Posterior vena cava (tissue), 2 donors: ENCODE data around the gene MRPL23. TPM values are rescaled to one million over a fixed set of nuclear protein-coding genes. Genes with fewer than 3 reads are reported as not detected.

ENCODE experiments used
- DNase-seq: peaks from one replicate; pipeline ENCODE4 v3.0.0-alpha.2; 2020; ENCODE audit warnings: low spot score
- intact Hi-C, 2 donors: fragments of 100-400 bp; cut with DNase I; formaldehyde crosslinking; loops; one replicate each; pipeline versions ENCODE4 v1.14.1 to v1.14.2; 2022 to 2023
- total RNA-seq, 2 donors: library from RNA; stranded (reverse); fragmentation: NEBNext Ultra II Directional; extraction: Animal tissue kit (Norgen Biotek cat#: 25700); gene quantifications; one replicate each; pipeline ENCODE4 v1.2.1, GENCODE V29; 2021
- donor health status: DM: yes; HTN: yes; CAD: no.
- donor health status: DM: yes; HTN: yes; CAD: no.

Gene MRPL23
- total RNA-seq, 2 donors from 2014 or later: 22.7 to 23.8 TPM

DNA sequence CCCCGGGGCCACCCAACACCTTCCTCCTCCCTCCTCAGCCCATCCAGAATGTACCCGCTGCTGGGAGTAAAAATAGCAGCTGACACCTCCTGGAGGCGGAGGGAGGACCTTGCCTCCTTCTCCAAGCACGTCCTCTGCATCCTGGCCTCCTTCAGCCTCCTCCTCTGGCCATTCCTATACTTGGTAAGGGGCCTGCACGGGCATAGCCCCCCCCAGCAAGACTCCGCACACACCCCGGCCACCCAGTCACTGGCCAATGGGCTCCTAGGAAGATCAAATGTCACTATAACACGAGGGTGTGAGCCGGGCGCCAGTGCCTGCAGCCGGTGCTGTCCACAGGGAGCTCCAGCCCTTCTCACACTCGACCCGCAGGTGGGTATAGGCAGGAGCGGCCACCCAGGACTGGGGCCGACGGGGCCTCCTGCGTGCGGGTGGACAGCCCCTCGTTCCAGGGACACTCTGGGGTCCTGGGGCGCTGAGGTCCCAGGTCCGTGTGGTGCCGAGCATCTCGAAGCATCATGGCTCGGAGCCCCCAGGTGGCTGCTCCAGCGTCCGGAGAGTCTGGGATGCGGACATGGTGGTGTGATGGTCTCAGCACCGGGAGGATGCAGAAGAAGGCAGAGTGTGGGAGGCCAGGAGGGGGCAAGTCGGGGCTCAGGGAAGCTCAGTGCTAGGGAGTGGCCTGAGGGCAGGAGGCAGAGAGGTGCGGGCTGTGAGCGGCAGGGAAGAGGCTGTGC lies 27.6 kb upstream of the MRPL23 start, which contains the start of gene TNNT3:
TNNT3 (plus strand) TSS at position 313 of the 737 bp plus-strand sequence. CDS start 3,172 bp downstream, outside the sequence.
- DNase-seq: peak; percentile 80
- intact Hi-C loops: loop anchor here in 1 of 2 donors (5.0 kb wide), 1 partner anchor 37 kb away; no protein-coding TSS in a partner anchor

DNA sequence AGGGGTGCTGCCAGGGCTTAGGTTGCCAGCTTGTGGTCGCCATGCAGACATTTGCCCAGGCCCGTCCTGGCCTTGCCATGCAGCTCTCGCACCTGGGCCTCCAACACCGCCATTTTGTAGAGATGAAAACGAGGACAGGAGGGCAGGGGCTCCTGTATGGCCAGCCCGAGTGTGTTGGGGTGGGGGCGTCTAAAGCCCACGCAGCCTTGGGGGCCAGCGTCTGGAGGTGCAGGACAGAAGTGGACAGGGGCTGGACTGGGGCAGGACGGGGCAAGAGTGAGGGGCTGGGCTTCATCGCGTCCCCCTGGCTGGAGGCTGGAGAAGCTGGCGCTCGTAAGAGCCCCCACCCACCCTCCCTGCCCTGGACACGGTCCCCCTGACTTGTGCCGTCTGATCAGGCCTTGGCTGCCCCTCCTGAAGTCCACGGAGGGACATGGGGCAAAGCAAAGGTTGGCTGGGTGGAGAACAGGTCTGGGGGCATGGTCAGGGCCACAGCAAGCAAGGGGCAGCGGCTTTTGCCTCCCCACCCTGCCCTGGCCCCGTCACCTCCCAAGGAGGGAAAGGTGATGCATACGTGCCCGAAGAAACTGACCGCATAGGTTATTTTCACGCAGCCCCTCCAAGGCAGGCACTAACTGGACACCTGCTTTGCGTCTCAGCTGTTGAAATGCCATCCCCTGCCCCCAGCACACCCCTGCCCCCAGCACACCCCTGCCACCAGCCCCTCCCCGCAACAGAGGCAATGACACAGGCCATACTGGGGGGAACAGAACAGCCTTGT lies 26.8 kb upstream of the MRPL23 start:
- DNase-seq: peak; percentile 78
- intact Hi-C loops: no loop called here

DNA sequence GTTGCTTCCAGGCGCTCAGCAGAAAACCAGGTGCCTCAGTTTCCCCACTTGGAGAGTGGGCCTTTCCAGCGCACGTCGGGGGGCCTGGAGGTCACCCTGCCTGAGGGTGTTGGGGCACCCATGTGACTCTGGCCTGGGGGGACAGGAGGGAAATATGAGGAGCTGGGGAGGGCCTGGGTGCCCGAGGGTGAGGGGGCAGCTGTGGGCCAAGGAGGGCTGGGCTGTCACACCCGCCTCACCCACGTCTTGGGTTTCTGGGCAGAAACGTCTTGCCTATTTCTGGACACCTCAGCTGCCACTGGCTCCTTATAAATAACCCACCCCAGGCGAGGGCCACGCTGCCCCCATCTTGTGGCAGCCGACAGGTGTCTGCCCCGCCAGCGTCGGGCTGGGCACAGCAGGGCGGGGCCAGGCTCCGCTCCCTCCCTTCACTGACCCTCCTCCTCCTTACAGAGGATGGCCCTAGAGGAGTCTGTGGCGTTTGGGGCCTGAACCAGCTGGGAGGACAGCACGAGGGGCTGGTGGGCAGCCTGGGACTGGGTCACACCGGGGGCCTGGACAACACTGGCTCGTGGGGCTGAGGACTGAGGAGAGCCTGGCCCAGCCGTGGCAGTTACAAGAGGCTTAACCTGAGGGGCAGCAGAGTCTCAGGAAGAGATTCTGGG lies 26.1 kb upstream of the MRPL23 start:
- intact Hi-C loops: no loop called here
- peak; percentile 80 for DNase-seq

DNA sequence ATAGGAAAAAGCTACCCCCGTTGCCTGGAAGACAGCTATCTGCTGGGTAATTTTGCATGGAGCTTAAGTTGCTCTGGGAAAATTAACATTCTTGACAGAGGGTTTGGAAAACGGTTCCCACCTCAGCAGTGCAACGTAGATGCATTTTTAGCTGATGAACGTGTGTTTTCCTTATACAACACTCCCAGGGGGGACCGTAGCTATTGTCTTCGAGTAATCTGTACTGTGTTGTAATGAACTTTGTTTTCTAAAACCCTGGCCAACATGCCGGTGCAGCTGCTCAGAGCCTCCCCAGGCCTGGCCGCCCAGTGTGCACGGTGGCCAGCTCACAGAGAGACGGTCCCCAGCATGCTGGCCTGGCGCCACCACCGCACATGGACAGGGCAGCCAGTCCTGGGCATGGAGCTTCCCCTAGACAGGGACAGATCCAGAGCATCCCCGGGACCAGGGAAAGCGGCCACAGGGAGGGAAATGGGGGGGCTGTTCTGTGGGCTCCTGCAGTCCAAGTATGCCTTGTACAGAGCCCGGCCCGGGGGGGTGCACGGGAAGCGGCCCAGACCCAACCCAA lies 25.5 kb upstream of the MRPL23 start:
- intact Hi-C loops: no loop called here
- DNase-seq: peak; percentile 88

DNA sequence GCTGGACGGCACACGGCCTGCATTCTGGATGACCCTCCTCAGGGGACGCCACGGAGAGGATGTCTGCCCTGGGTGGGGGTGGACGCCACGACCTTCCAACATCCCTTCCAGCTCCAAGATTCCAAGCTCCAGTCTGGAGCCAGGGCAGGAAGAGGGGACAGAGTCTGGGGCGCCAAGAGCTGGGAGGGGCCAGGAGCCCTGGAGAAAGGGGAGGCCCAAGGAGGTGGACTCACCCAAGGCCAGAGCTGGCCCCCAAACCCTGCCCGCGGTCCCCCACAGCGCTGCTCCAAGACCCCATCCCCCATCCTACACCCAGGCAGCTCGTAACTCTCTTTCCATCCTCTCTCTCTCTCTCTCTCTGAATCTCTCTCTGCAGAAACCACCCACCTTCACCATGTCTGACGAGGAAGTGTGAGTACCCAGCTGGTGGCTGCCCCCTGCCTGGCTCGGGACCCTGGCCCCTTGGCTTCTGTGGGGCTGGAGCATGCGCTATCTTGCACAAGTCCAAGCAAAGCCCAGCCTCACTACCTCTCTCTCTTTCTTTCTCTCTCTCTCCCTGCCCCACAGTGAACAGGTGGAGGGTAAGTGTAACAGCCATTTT lies 24.6 kb upstream of the MRPL23 start:
- peak; percentile 88 for DNase-seq
- intact Hi-C loops: no loop called here

DNA sequence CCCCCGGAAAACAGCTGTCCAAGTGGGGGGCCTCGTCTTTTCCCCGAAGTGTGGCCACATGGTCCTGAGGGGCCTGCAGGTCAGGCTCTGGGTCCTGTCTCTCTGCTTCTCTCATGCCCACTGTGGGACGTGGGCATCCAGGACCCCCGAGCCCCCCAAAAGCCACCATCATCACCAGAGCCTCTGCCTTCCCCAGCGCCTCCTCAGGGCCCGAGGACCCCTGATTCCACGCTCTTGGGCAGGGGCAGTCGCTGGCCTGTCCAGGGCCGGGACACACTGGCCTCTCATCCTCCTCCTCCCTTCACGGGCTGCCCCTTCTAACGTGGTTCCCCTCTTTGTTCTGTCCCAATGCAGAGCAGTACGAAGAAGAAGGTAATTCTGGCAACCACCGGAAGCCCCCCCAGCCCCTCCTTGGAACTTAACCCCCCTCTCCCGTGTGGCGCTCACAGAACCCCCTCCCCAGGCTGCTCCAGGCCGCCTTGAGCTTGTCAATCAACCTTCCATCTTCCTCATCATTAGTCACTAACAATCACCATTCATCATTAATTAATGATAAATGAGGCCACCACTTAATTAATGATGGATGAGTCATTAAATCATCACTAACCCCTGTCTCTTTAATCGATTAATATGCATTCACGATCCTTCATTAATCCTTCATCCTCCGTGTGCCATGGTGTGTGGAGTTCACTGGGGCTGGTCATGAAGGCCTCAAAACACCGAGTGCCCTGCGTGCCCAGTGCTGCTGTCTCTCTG lies 23.8 kb upstream of the MRPL23 start:
- intact Hi-C loops: no loop called here

DNA sequence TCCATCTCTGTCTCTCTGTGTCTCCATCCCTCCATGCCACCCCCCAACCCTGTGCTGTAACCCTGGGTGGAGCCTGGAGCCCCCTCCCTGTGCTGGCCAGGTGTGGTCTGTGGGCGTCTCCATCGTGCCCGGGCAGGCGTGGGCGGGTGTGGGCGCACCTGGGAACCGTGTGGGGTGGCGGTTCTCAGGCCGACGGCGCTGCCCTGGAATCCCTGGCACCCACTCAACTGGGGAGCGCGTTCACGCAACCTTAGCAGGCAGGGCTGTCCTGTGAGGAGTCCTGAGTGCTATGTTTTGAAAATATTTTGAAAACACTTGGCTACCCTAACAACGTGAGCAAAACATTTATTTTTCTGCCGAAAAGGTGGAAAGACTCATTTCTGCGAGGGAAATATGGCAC lies 23.0 kb upstream of the MRPL23 start:
- peak; percentile 76 for DNase-seq
- intact Hi-C loops: no loop called here

More for the DNA sequence above, 23.8 kb upstream of the MRPL23 start:
- DNase-seq: peak; percentile 62

DNA sequence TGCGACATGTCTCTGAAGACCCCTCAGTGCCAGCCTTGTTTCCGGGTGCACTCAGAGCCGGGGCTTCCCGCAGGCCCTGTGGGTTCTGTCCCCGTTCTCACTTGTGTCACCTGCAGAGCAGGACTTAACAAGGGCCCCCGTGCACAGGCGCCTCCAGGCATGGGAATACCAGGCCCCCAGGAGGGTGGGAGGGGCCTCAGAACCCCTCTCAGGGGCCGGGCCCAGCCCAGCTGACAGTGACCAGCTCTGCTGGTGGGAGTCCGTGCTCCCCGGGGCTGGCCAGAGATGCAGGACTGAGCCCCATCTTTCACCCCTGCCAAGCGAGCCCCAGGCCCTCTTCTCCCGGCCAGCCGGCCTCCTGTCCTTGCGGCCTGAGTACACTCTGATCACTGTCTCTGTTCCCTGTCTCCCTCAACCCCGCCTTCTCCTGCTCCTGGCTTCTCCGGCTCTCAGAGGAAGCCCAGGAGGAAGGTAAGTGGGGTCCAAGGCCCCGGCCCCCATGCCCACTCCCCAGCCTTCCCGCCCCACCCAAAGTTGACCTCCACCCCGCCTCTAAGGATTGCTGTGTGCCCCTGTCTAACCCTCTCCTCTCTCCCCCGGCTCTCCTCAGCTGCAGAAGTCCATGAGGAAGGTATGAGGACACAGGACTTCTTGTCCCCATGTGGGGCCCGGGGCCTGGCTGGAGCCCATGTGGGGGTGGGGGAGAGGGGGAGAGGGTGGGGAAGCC lies 22.3 kb upstream of the MRPL23 start:
- peak; percentile 77 for DNase-seq
- intact Hi-C loops: no loop called here

DNA sequence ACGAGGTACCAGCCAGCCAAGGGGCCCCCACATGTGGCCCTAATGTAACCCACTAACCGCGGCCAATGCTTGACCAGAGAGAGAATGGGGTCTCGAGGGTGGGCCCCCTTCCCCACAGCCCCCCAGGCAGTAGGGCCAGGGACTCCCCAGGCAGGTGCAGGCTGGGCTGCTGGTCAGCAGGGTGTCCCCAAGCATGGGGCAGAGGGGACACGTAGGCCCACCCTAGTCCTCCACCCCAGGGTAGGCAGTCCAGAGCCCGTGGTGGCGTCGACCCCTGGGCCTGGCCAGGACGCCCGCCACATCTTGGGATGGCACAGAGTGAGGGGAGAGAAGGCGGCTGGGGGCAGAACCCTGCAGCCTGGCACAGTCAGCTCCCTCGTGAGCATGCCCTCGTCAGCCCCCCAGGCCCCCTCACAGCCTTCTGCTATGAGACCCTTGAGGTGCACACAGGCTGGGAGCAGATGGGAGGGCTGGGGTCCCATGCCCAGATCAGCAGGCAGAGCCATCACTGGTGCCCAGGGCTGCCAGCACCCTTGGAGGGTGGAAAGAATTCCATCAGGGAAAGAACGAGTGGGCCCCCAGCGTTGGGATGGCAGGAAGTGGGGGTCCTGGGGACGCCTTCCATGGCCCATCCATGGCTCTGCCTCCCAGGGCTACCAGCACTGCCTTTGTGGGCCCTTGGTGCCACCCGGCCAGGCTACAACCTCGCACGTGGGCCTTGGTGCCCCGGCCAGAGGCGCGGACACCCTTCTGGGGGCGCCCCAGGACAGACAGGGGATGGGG lies 21.6 kb upstream of the MRPL23 start:
- DNase-seq: peak; percentile 78
- intact Hi-C loops: no loop called here

DNA sequence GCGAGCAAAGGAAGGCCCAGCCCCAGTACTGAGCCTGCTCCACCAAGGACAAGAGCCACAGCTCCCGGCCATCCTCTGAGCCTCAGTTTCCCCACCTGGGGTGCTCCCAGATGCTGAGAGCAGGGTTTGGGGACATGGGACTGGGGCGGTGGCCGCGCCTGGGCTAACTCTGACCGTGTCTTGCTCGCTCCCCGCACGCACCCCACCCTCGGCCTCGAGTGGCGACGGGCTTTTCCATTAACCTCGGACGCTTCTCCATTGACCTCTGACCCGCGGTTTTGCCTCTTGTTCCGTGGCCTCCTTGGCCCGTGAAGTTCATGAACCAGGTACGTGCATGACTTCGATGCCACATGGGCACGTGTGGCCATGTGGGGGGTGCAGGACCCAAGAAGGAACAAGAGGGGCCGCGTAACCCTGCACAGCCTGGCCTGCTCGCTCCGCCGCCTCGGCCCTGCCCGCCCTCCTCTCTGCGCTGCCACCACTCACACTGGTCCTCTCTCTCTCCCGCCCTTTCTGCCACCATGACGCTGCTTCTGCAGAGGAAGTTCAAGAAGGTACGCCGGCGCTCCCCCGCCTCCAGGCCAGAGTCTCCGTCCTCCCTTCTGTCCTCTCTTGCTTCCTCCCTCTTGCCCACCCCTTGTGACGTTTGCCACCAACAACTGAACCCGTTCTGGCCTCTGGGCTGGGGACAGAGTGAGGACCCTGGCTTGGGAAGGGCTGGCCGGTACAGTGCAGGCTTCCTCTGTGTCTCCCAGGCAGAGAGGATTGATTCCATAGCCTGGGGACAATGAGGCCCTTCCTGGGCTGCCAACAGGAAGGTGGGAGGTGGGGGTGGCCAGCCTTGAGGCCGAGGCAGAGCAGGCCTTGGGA lies 20.7 kb upstream of the MRPL23 start:
- peak; percentile 80 for DNase-seq
- intact Hi-C loops: no loop called here

DNA sequence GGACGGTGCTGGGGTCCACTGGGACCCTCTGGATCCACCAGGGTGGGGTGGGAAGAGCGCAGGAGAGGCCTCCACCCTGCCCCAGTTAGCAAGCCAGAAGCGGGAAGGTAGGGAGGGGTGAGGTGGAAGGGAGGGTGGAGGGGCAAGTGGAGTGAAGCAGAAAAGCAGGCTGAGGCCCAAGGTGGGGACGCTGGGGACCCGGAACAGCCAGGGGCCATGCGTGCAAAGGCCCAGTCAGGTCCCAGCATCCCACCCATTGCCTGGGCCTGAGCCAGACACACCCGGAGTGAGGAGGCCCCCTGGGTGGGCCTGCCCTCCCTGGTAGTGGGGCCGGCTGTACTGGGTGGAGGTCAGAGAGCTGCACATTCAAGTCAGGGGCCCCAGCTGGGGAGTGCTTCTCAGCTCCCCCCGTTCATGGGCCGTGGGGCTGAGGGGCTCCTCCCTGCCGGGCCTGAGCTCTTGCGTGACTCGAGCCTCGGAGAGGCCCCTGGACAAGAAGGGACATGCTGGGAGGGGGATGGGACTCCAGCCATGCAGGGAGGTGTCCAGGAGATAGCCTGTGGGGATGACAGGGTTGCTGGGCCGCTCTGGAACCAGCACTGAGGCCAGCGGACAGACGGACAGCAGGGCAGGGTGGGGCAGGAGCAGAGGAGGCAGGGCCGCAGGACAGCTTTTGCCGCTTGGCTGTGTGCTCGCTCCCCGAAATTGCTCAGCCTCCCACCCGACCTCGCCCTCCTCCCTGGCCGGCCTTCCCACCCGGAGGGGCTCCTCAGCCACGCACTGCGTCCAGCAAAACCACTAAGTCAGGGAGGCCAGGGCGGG lies 19.9 kb upstream of the MRPL23 start:
- intact Hi-C loops: no loop called here
- peak; percentile 91 for DNase-seq

DNA sequence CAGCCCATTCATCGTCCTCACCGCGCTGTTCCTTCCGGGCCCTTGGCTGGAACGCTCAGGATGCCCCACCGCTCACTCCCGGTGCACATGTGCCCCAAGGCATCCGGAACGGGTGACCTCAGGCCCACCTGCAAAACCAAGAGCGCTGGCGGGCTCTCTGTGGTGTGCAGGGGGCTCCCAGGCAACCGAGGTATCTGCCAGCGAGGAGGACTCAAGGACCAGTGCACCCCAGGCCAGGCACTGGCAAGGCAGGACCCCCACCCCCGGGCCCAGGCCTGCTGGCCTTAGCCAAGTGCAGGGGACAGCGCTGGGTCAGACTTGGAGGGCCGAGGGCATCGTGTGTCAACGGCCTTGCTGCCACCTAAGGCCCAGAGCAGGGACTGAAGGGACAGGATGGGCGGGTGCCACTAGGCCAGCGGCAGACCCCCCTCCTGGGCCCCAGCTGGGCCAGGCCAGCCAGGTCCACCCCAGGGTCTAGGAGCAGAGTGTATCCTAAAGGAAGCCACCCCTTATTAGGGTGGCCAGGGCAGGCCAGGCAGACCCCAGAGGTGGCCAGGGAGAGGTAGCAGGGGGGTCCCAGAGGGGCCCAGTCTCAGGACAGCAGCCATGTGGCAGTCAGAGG lies 19.2 kb upstream of the MRPL23 start:
- no peak for DNase-seq
- intact Hi-C loops: no loop called here

DNA sequence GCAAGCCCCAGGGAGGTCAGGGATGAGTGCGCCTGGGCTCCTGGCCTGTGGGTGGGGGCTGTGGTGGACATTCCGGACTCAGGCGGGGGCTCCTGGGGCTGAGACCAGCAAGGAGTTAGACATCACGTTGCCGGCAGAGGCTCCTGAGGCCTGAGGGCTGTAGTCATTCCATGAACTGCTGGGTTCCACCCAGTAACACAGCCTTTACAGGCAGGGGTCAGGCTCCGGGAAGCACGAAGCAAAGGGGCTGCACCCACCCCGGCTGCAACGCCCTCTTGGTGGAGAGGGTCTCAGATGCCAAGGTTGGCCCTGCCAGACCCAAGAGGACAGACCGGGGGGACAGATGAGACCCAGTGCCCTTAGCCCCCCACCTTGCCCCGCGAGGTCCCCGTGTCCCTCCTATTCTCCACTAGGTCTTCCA lies 18.7 kb upstream of the MRPL23 start:
- DNase-seq: peak; percentile 89
- intact Hi-C loops: no loop called here

DNA sequence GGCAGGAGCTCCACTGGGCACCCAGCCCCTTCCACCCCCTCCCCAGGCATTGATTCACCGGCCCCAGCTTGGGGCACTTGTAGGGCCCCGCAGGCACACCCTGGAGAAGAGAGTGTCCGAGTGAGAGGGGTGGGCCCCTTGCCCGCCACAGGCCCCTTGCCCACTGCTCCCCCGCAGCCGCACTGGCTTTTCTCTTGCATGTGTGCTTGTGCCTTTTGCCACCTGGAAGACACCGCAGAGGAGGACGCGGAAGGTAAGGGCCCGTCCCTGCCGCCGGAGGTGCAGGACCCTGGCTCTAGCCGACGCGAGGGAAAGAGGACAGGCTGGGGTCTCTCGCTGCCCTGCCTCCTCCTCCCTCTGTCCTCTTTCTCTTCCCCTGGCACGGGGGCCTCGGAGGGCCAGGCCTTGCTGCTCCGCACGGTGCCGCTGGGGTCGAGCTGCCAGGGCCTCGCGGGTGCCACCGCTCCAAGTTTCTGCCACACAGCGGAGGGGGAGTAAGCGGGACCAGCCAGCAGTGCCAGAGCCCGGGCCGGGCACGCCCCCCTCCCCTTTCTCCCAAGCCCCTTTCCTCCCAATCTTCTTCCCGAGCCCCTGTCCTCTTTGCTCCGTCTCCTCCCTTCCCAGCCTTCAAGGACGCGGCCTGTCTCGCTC lies 18.1 kb upstream of the MRPL23 start:
- peak; percentile 74 for DNase-seq

More for the DNA sequence above, 18.1 kb upstream of the MRPL23 start:
- intact Hi-C loops: no loop called here
